Activated naive CD8-positive, alpha-beta T cell treated with anti-CD3 and anti-CD28 coated beads, Interleukin-2, amount 10 ng/mL, durations not matched to agents 7 days and 5 days (primary cell): ENCODE measurements around the gene DBNDD2. TPM values are rescaled to one million over a fixed set of nuclear protein-coding genes. Genes with fewer than 3 reads are reported as not detected.

Source experiments
- ATAC-seq: fragments of 150-1000 bp; cut with Tn5 transposase; one replicate; pipeline ENCODE4 v1.10.0; 2021; ENCODE audit warnings: low read depth, moderate library complexity
- POLR2A ChIA-PET: fragments of 350-600 bp; sonication (Branson Sonifier 250); formaldehyde crosslinking; loops from one replicate; lab custom pipeline; 2021; ENCODE audit warnings: antibody characterized with exemption; lab: Charles Lee
- DNase-seq: peaks from one replicate; pipeline ENCODE4 v3.0.0; 2021
- H3K27ac Mint-ChIP-seq: one replicate; pipeline ENCODE4 v1.8.0; 2022; ENCODE audit warnings: mild to moderate bottlenecking, mixed read lengths
- H3K27me3 Mint-ChIP-seq: one replicate; pipeline ENCODE4 v1.8.0; 2022; ENCODE audit warnings: mild to moderate bottlenecking, moderate library complexity, mixed read lengths
- H3K36me3 Mint-ChIP-seq: one replicate; pipeline ENCODE4 v1.8.0; 2021; ENCODE audit warnings: mild to moderate bottlenecking, mixed read lengths
- H3K4me1 Mint-ChIP-seq: one replicate; pipeline ENCODE4 v1.8.0; 2021; ENCODE audit warnings: mixed read lengths
- H3K4me3 Mint-ChIP-seq: one replicate; pipeline ENCODE4 v1.8.0; 2022; ENCODE audit warnings: mild to moderate bottlenecking, moderate library complexity, mixed read lengths
- H3K9me3 Mint-ChIP-seq: one replicate; pipeline ENCODE4 v1.8.0; 2021; ENCODE audit warnings: mixed read lengths
- total RNA-seq, 2 experiments: library from RNA; stranded (reverse); gene quantifications; one replicate each; pipeline ENCODE4 v1.2.3, GENCODE V29; 2021

Gene DBNDD2
- total RNA-seq, 2 experiments from 2014 or later = 21.1 TPM

- Mint-ChIP-seq H3K27ac (peak overlapping the region; percentile 24), H3K27me3 (no peaks in the 10 kb centered on the region), H3K36me3 (peaks cover 12% of the 10 kb centered on the region), H3K4me3 (no peak overlapping the region), H3K4me1 (peaks cover 35% of the 10 kb centered on the region), H3K9me3 (no peaks in the 10 kb centered on the region)
- ATAC-seq = no peak
- DNase-seq = no peak
- POLR2A ChIA-PET = interaction anchor here (0.5 to 1.3 kb wide), 2 partner anchors 13 to 400 kb away, joined by 3 to 5 read pairs; no protein-coding TSS in a partner anchor
These were observed 37.4 kb upstream of the DBNDD2 start for GRCh38 chr20:45370571-45371160.

- no peak for ATAC-seq
- Mint-ChIP-seq H3K36me3 (peaks cover 7% of the 10 kb centered on the region), H3K27ac (peak overlapping the region; percentile 71), H3K4me3 (peak overlapping the region; percentile 56), H3K9me3 (no peaks in the 10 kb centered on the region), H3K4me1 (peaks cover 29% of the 10 kb centered on the region), H3K27me3 (no peaks in the 10 kb centered on the region)
- no peak for DNase-seq
- POLR2A ChIA-PET = interaction anchor here (0.5 to 5.0 kb wide), 3 partner anchors 8 to 57 kb away, joined by 3 to 49 read pairs (median 23); partner anchors contain the start of gene SYS1
These were observed 35.8 kb upstream of the DBNDD2 start for GRCh38 chr20:45372241-45372640.

- POLR2A ChIA-PET = interaction anchor here (0.5 to 5.0 kb wide), 11 partner anchors 9 to 77 kb away, joined by 3 to 49 read pairs (median 6); partner anchors contain the start of genes PIGT, SDC4 and SYS1
These were observed 35.3 kb upstream of the DBNDD2 start for GRCh38 chr20:45372646-45373352.

GRCh38 chr20:45373353-45374100 is 34.6 kb upstream of the DBNDD2 start:
- H3K27me3 Mint-ChIP-seq = no peaks in the 10 kb centered on the region
- peak overlapping the region; percentile 96 for H3K27ac Mint-ChIP-seq
- H3K4me3 Mint-ChIP-seq = peak overlapping the region; percentile 86
- ATAC-seq (peak; percentile 89), DNase-seq (peak; percentile 89)
- POLR2A ChIA-PET = interaction anchor here (0.6 to 5.0 kb wide), 14 partner anchors 9 to 398 kb away, joined by 3 to 49 read pairs (median 4); partner anchors contain the start of genes PIGT, SDC4 and SYS1
- peaks cover 21% of the 10 kb centered on the region for H3K4me1 Mint-ChIP-seq
- H3K36me3 Mint-ChIP-seq = peaks cover 3% of the 10 kb centered on the region
- H3K9me3 Mint-ChIP-seq = no peaks in the 10 kb centered on the region

More at GRCh38 chr20:45372646-45373352, 35.3 kb upstream of the DBNDD2 start:
- Mint-ChIP-seq H3K27ac (peak overlapping the region; percentile 96), H3K4me1 (peaks cover 28% of the 10 kb centered on the region), H3K36me3 (peaks cover 7% of the 10 kb centered on the region), H3K4me3 (peak overlapping the region; percentile 86), H3K9me3 (no peaks in the 10 kb centered on the region), H3K27me3 (no peaks in the 10 kb centered on the region)
- ATAC-seq (no peak), DNase-seq (no peak)

GRCh38 chr20:45374101-45374467 is 34.0 kb upstream of the DBNDD2 start:
- H3K4me3 Mint-ChIP-seq = peak overlapping the region; percentile 86
- POLR2A ChIA-PET = interaction anchor here (0.7 to 5.0 kb wide), 11 partner anchors 10 to 397 kb away, joined by 3 to 49 read pairs (median 6); partner anchors contain the start of genes PIGT and SYS1
- DNase-seq = no peak
- H3K9me3 Mint-ChIP-seq = no peaks in the 10 kb centered on the region
- ATAC-seq = no peak
- H3K27me3 Mint-ChIP-seq = no peaks in the 10 kb centered on the region
- peaks cover 1% of the 10 kb centered on the region for H3K36me3 Mint-ChIP-seq
- peak overlapping the region; percentile 96 for H3K27ac Mint-ChIP-seq
- peaks cover 17% of the 10 kb centered on the region for H3K4me1 Mint-ChIP-seq

GRCh38 chr20:45374966-45375365 is 33.1 kb upstream of the DBNDD2 start:
- POLR2A ChIA-PET = interaction anchor here (1.2 to 5.0 kb wide), 5 partner anchors 32 to 62 kb away, joined by 3 to 31 read pairs (median 3); no protein-coding TSS in a partner anchor
- peak overlapping the region; percentile 54 for H3K27ac Mint-ChIP-seq
- H3K27me3 Mint-ChIP-seq = no peaks in the 10 kb centered on the region
- H3K9me3 Mint-ChIP-seq = no peaks in the 10 kb centered on the region
- DNase-seq (no peak), ATAC-seq (no peak)
- H3K4me1 Mint-ChIP-seq = peaks cover 17% of the 10 kb centered on the region
- peaks cover 4% of the 10 kb centered on the region for H3K36me3 Mint-ChIP-seq
- H3K4me3 Mint-ChIP-seq = no peak overlapping the region

GRCh38 chr20:45377269-45377668 is 30.8 kb upstream of the DBNDD2 start:
- Mint-ChIP-seq H3K9me3 (no peaks in the 10 kb centered on the region), H3K27ac (no peak overlapping the region), H3K4me1 (peaks cover 16% of the 10 kb centered on the region), H3K4me3 (no peak overlapping the region), H3K27me3 (no peaks in the 10 kb centered on the region), H3K36me3 (peaks cover 4% of the 10 kb centered on the region)
- POLR2A ChIA-PET = no interaction called here
- DNase-seq = no peak
- no peak for ATAC-seq

GRCh38 chr20:45378191-45378590 is 29.9 kb upstream of the DBNDD2 start, which contains the start of gene TP53TG5:
Gene TP53TG5, minus strand, starts transcription at chr20:45378325. Its CDS starts 89 bp downstream, at chr20:45378236.
- no peak for ATAC-seq
- H3K36me3 Mint-ChIP-seq = peaks cover 4% of the 10 kb centered on the region
- H3K4me1 Mint-ChIP-seq = peaks cover 11% of the 10 kb centered on the region
- H3K27ac Mint-ChIP-seq = no peak within 1 kb of the TSS
- no peaks in the 10 kb centered on the region for H3K27me3 Mint-ChIP-seq
- POLR2A ChIA-PET = no interaction called here
- H3K4me3 Mint-ChIP-seq = no peak within 1 kb of the TSS
- H3K9me3 Mint-ChIP-seq = no peaks in the 10 kb centered on the region
- DNase-seq = no peak

- Mint-ChIP-seq H3K27ac (no peak overlapping the region), H3K36me3 (peaks cover 7% of the 10 kb centered on the region), H3K27me3 (peaks cover 6% of the 10 kb centered on the region), H3K4me1 (no peaks in the 10 kb centered on the region), H3K9me3 (peaks cover 6% of the 10 kb centered on the region), H3K4me3 (no peak overlapping the region)
- DNase-seq (no peak), ATAC-seq (no peak)
- POLR2A ChIA-PET = no interaction called here
These were observed 20.8 kb upstream of the DBNDD2 start for GRCh38 chr20:45387274-45387673.

- peaks cover 6% of the 10 kb centered on the region for H3K27me3 Mint-ChIP-seq
- POLR2A ChIA-PET = interaction anchor here (1.3 kb wide), 1 partner anchor 25 kb away, joined by 3 read pairs; the partner anchor contains the start of gene PIGT
- no peak for ATAC-seq
- no peak overlapping the region for H3K4me3 Mint-ChIP-seq
- H3K4me1 Mint-ChIP-seq = no peaks in the 10 kb centered on the region
- H3K36me3 Mint-ChIP-seq = peaks cover 7% of the 10 kb centered on the region
- DNase-seq = no peak
- no peak overlapping the region for H3K27ac Mint-ChIP-seq
- peaks cover 6% of the 10 kb centered on the region for H3K9me3 Mint-ChIP-seq
These were observed 17.2 kb upstream of the DBNDD2 start for GRCh38 chr20:45390931-45391330.

- POLR2A ChIA-PET = interaction anchor here (1.3 kb wide), 1 partner anchor 24 kb away, joined by 3 read pairs; the partner anchor contains the start of gene PIGT
- Mint-ChIP-seq H3K27ac (no peak overlapping the region), H3K9me3 (peaks cover 6% of the 10 kb centered on the region), H3K36me3 (peaks cover 7% of the 10 kb centered on the region), H3K4me3 (no peak overlapping the region), H3K27me3 (peaks cover 6% of the 10 kb centered on the region), H3K4me1 (no peaks in the 10 kb centered on the region)
- no peak for ATAC-seq
- DNase-seq = no peak
These were observed 16.5 kb upstream of the DBNDD2 start for GRCh38 chr20:45391559-45391958.

- Mint-ChIP-seq H3K4me1 (no peaks in the 10 kb centered on the region), H3K36me3 (peaks cover 3% of the 10 kb centered on the region), H3K27ac (no peak overlapping the region), H3K4me3 (no peak overlapping the region), H3K27me3 (peaks cover 4% of the 10 kb centered on the region), H3K9me3 (no peaks in the 10 kb centered on the region)
- no peak for ATAC-seq
- POLR2A ChIA-PET = no interaction called here
- no peak for DNase-seq
These were observed 15.4 kb upstream of the DBNDD2 start for GRCh38 chr20:45392733-45393132.
